ENCODE measurements around the gene IMMP2L. TPM values are rescaled to one million over a fixed set of nuclear protein-coding genes. Genes with fewer than 3 reads are reported as not detected.

The IMMP2L gene
- polyA plus RNA-seq, 1 of the 3 experiments (the other 2 are of a cell fraction), result 10.7 TPM

DNA sequence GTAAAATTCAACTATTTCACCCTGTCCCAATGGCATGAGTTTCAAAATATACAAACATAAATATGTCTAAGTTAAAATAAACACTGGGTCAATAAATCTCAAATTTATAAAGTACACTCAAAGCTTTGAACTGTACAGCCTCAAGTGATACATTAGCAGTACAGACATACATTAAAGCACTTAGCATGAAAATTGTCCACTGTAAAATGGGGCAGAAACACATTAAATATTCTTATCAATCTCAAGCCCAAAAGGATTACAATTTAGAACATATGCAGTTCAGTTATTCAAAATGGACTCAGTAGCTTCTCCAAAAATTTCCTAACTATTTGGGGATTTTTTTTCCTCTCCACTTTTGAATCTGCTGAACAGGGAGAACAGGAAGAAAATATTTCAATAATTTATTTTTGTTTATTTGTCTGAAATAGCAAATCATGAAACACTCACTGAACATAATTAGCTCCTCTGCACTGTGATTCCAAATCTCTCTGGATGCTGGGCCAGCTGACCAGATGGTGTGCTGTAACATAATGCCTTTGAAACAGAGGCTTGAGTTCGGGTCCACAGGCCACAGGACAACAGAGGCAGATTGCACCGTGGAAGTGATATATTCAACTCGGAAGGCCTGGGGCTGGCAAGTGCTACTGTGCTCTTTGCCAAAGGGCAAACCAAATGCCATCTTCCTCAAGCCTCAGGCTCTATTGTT, 720.3 kb downstream of the IMMP2L start:
- Histone ChIP-seq H3K9ac (no peak overlapping the region), H3K9me2 (no peaks in the 10 kb centered on the region), H3K27ac (ENCODE audit: low read depth in 2 of 2, low read length in 1 of 2) (peak overlapping the region in 1 of 2 experiments; percentile 95; a peak in 2 of 4 replicates), H3K9me3 (no peaks in the 10 kb centered on the region), H2AFZ (ENCODE audit: low read depth) (no peak overlapping the region), H3K4me1 (ENCODE audit: control insufficient read depth in 1 of 2, insufficient read depth in 2 of 2, low read depth in 1 of 2, low read length in 1 of 2) (peaks cover 0 to 28% of the 10 kb centered on the region in 2 experiments; a peak in 2 of 4 replicates), H3K79me2 (ENCODE audit: insufficient read depth) (no peaks in the 10 kb centered on the region), H3K36me3 (replicated peaks in 1 of 2; ENCODE audit: control insufficient read depth in 1 of 2, insufficient read depth in 2 of 2, low read length in 1 of 2) (no peaks in the 10 kb centered on the region), H3K4me3 (ENCODE audit: low read depth in 2 of 2, low read length in 1 of 2) (no peak overlapping the region; a peak in 1 of 4 replicates), H3F3A (replicated peaks; ENCODE audit: insufficient read depth) (no peaks in the 10 kb centered on the region), H3K27me3 (ENCODE audit: insufficient read depth) (no peaks in the 10 kb centered on the region), H3K4me2 (no peak overlapping the region), H4K20me1 (ENCODE audit: insufficient read depth) (no peaks in the 10 kb centered on the region)
- ChIA-PET CTCF (interaction anchor here (0.8 to 1.7 kb wide), 4 partner anchors 15 to 420 kb away, joined by 3 to 6 read pairs (median 3); no protein-coding TSS in a partner anchor), POLR2A (no interaction called here)
- TF ChIP-seq GATA2 (CRISPR knock-in tag; IDR thresholded peaks at IDR 0.05) (peak; percentile 67), RXRA (IDR thresholded peaks at IDR 0.05; ENCODE audit: borderline replicate concordance, low read depth) (no peak), RCOR1 (IDR thresholded peaks at IDR 0.05; ENCODE audit: low read length) (peak; percentile 60), NFIC (IDR thresholded peaks at IDR 0.05; ENCODE audit: borderline replicate concordance) (no peak), RAD21 (IDR thresholded peaks at IDR 0.05; ENCODE audit: low read length) (peak; percentile 27; the same call in 1 of the 2 replicates), CHD2 (IDR thresholded peaks at IDR 0.05; ENCODE audit: low read length, partially characterized antibody) (peak; percentile 69), EP300 (IDR thresholded peaks at IDR 0.05; ENCODE audit: borderline replicate concordance in 1 of 2, low read depth in 1 of 2, low read length in 1 of 2) (peak in 1 of 2 experiments; percentile 91; a peak in 2 of 4 replicates), EZH2phosphoT487 (IDR thresholded peaks at IDR 0.05; ENCODE audit: borderline replicate concordance, low read depth) (no peak), TEAD4 (IDR thresholded peaks at IDR 0.05; ENCODE audit: borderline replicate concordance, insufficient read depth) (no peak; the same call in 1 of the 2 replicates), MEF2A (IDR thresholded peaks at IDR 0.05; ENCODE audit: borderline replicate concordance, low read depth) (no peak), TAF1 (IDR thresholded peaks at IDR 0.05; ENCODE audit: borderline replicate concordance, low read depth, low read length) (no peak), NRF1 (IDR thresholded peaks at IDR 0.05; ENCODE audit: low read depth, low read length) (no peak), MXI1 (IDR thresholded peaks at IDR 0.05; ENCODE audit: low read depth, low read length) (no peak), FOXJ3 (CRISPR knock-in tag; IDR thresholded peaks at IDR 0.05) (0 out of 2 replicates have a peak, but pooled peaks have one; percentile 14)
- TF ChIP-seq, protein P1, sequence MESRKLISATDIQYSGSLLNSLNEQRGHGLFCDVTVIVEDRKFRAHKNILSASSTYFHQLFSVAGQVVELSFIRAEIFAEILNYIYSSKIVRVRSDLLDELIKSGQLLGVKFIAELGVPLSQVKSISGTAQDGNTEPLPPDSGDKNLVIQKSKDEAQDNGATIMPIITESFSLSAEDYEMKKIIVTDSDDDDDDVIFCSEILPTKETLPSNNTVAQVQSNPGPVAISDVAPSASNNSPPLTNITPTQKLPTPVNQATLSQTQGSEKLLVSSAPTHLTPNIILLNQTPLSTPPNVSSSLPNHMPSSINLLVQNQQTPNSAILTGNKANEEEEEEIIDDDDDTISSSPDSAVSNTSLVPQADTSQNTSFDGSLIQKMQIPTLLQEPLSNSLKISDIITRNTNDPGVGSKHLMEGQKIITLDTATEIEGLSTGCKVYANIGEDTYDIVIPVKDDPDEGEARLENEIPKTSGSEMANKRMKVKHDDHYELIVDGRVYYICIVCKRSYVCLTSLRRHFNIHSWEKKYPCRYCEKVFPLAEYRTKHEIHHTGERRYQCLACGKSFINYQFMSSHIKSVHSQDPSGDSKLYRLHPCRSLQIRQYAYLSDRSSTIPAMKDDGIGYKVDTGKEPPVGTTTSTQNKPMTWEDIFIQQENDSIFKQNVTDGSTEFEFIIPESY (IDR thresholded peaks at IDR 0.05; ENCODE audit: borderline replicate concordance, low read depth), result no peak
- TF ChIP-seq, protein P2, sequence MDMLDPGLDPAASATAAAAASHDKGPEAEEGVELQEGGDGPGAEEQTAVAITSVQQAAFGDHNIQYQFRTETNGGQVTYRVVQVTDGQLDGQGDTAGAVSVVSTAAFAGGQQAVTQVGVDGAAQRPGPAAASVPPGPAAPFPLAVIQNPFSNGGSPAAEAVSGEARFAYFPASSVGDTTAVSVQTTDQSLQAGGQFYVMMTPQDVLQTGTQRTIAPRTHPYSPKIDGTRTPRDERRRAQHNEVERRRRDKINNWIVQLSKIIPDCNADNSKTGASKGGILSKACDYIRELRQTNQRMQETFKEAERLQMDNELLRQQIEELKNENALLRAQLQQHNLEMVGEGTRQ (IDR thresholded peaks at IDR 0.05; ENCODE audit: borderline replicate concordance, low read depth, low read length), result no peak
- WGBS (ENCODE audit: low lambda C conversion rate), result 29% methylated on average over 3 of the region's 3 CpGs
- peak; percentile 27 for DNase-seq

Data from SK-N-SH (cell line).